Measurements from ENCODE around the gene ACTRT2. TPM values are rescaled to one million over a fixed set of nuclear protein-coding genes. Genes with fewer than 3 reads are reported as not detected.

Gene ACTRT2
- total RNA-seq, 1 experiment from 2014 or later: not detected

GRCh38 chr1:3011631-3012455 lies 9.4 kb upstream of the ACTRT2 start:
- Histone ChIP-seq H3K9ac (ENCODE audit: low read length) (no peak overlapping the region), H3K9me2 (replicated peaks; ENCODE audit: insufficient read depth, low read length) (no peaks in the 10 kb centered on the region), H3K4me3 (ENCODE audit: low read length) (no peak overlapping the region), H3K36me3 (ENCODE audit: insufficient read depth, low read length) (no peaks in the 10 kb centered on the region), H3K9me3 (ENCODE audit: low read length) (0 out of 2 replicates have a peak, but pooled peaks cover 3% of the 10 kb centered on the region), H3K4me1 (ENCODE audit: low read length) (no peaks in the 10 kb centered on the region), H3K4me2 (ENCODE audit: low read depth, low read length, poor library complexity, severe bottlenecking) (no peak overlapping the region), H3K27me3 (ENCODE audit: low read length) (no peaks in the 10 kb centered on the region), H4K20me1 (ENCODE audit: insufficient read depth, low read depth, low read length) (peaks cover 6% of the 10 kb centered on the region; the same call in 1 of the 2 replicates), H2AFZ (ENCODE audit: low read length) (no peak overlapping the region), H3K27ac (ENCODE audit: low read length) (no peak overlapping the region), H3K79me2 (ENCODE audit: low read length) (no peaks in the 10 kb centered on the region)
- DNase-seq: no peak

DNA sequence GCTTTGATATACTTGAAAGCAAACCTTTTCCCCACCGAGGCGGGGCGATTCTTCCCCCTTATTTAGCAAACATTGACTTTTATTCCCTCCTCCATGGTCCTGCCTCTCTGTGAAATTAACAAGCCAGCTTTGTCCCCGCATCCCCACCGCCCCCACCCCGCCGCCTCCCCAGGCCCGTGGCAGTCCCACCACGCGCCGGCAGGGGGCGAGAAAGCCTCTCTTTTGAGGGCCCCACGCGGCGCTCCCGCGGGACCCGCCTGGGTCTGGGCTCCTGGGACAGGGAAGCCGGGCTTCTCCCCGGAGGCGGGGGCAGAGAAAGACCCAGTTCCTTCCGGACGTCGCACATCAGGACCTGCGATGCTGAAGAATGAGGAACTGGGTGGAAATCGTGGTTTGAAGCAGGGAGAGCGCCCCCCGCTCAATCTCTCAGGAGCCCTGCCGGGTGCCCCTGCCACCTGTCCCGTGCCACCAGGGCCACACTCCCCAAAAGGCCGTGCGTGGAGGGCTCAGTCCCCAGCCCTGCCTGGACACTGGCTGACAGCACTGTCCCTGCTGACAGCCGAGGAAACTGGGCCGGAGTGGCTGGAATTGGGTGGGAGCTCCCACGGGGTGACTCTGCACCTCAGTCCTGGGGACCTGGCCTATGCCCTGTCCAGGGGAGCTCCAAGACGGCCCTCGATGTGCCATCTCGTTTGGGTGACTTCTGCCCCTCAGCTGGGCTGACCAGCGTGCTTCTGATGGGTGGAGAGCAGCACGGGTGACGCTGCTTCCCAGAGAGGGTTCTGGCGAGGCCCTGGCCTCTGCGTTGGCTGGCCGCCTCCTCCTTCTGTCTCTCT lies 8.6 kb upstream of the ACTRT2 start:
- Histone ChIP-seq H3K4me1 (ENCODE audit: low read length) (no peaks in the 10 kb centered on the region), H3K4me2 (ENCODE audit: low read depth, low read length, poor library complexity, severe bottlenecking) (no peak overlapping the region)
- DNase-seq: peak; percentile 72

GRCh38 chr1:3013371-3014049 lies 7.8 kb upstream of the ACTRT2 start:
- H3K27ac ChIP-seq (ENCODE audit: low read length): no peak overlapping the region
- no peak for DNase-seq
- H2AFZ ChIP-seq (ENCODE audit: low read length): no peak overlapping the region
- H3K4me3 ChIP-seq (ENCODE audit: low read length): no peak overlapping the region
- no peaks in the 10 kb centered on the region for H3K9me3 ChIP-seq (ENCODE audit: low read length)
- H3K4me2 ChIP-seq (ENCODE audit: low read depth, low read length, poor library complexity, severe bottlenecking): no peak overlapping the region
- no peaks in the 10 kb centered on the region for H3K79me2 ChIP-seq (ENCODE audit: low read length)
- no peaks in the 10 kb centered on the region for H3K9me2 ChIP-seq (replicated peaks; ENCODE audit: insufficient read depth, low read length)
- H3K9ac ChIP-seq (ENCODE audit: low read length): no peak overlapping the region
- no peaks in the 10 kb centered on the region for H3K36me3 ChIP-seq (ENCODE audit: insufficient read depth, low read length)
- no peaks in the 10 kb centered on the region for H3K4me1 ChIP-seq (ENCODE audit: low read length)
- peaks cover 6% of the 10 kb centered on the region; the same call in 1 of the 2 replicates for H4K20me1 ChIP-seq (ENCODE audit: insufficient read depth, low read depth, low read length)
- no peaks in the 10 kb centered on the region for H3K27me3 ChIP-seq (ENCODE audit: low read length)

More for the DNA sequence above, 8.6 kb upstream of the ACTRT2 start:
- Histone ChIP-seq H3K27ac (ENCODE audit: low read length) (no peak overlapping the region), H3K9ac (ENCODE audit: low read length) (no peak overlapping the region), H4K20me1 (ENCODE audit: insufficient read depth, low read depth, low read length) (peaks cover 6% of the 10 kb centered on the region; the same call in 1 of the 2 replicates), H3K4me3 (ENCODE audit: low read length) (no peak overlapping the region), H3K36me3 (ENCODE audit: insufficient read depth, low read length) (no peaks in the 10 kb centered on the region), H3K79me2 (ENCODE audit: low read length) (no peaks in the 10 kb centered on the region), H3K9me3 (ENCODE audit: low read length) (0 out of 2 replicates have a peak, but pooled peaks cover 3% of the 10 kb centered on the region), H3K27me3 (ENCODE audit: low read length) (no peaks in the 10 kb centered on the region), H3K9me2 (replicated peaks; ENCODE audit: insufficient read depth, low read length) (no peaks in the 10 kb centered on the region), H2AFZ (ENCODE audit: low read length) (no peak overlapping the region)

DNA sequence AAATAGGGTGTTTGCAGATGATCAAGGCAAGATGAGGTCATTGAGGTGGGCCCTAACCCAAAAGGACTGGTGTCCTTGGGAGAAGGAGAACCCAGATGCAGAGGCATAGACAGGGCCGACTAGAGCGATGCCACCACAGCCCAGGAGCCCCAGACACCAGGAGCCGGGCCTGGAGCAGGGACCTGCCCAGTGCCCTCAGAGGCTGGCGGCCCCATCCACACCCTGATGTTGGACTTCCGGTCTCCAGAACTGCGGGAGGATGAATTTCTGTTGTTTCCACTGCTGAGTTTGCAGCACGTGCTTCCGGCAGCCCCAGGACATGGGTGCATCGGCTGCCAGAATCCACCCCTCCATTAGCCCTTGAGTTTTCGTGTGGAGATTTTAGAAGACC lies 7.2 kb upstream of the ACTRT2 start:
- no peak overlapping the region for H3K9ac ChIP-seq (ENCODE audit: low read length)
- no peak overlapping the region for H2AFZ ChIP-seq (ENCODE audit: low read length)
- H3K79me2 ChIP-seq (ENCODE audit: low read length): no peaks in the 10 kb centered on the region
- H3K9me2 ChIP-seq (replicated peaks; ENCODE audit: insufficient read depth, low read length): no peaks in the 10 kb centered on the region
- no peak overlapping the region for H3K4me2 ChIP-seq (ENCODE audit: low read depth, low read length, poor library complexity, severe bottlenecking)
- no peaks in the 10 kb centered on the region for H3K27me3 ChIP-seq (ENCODE audit: low read length)
- H3K4me3 ChIP-seq (ENCODE audit: low read length): no peak overlapping the region
- H3K27ac ChIP-seq (ENCODE audit: low read length): no peak overlapping the region
- no peaks in the 10 kb centered on the region for H3K9me3 ChIP-seq (ENCODE audit: low read length)
- no peaks in the 10 kb centered on the region for H3K36me3 ChIP-seq (ENCODE audit: insufficient read depth, low read length)
- peaks cover 6% of the 10 kb centered on the region; the same call in 1 of the 2 replicates for H4K20me1 ChIP-seq (ENCODE audit: insufficient read depth, low read depth, low read length)
- no peaks in the 10 kb centered on the region for H3K4me1 ChIP-seq (ENCODE audit: low read length)
- peak; percentile 2 for DNase-seq

DNA sequence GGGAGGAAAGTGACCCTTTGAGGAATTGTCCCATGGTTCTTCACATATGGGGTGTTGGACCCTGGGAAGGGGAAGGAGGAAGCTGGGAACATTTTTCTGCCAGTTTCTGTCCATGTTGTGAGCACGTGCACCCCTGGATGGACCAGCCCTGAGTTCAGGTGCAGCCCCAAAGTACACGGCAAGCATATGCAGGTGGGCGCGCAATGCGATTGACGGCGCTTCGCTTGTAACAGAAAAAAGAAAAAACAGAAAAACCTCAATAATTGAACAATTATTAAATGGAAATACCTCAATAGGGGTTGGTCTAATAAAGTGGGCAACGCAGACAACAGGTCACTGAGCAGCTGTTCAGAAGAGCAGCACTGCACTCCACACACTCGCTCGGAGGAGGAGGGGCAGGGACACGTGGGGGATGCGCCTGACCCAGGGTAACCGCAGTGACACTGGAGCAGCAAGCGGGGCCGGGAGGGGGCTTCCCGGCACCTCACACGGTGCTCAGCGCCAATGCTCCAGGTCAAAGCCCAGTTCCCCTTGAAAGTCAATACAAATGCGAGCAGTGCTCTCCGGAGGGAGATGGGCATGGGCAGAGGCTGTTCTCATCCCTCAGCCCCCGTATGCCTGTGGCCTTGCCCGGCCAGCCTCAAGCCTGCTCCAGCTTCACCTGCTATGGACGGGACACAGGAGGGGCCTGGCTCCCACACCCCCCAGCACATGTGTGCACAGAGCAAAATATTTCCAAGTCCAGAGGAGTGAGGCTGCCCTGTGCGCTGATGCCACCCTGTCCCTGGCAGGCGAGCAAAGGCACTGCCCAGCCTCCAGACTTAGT lies 6.6 kb upstream of the ACTRT2 start:
- H2AFZ ChIP-seq (ENCODE audit: low read length): no peak overlapping the region
- no peak overlapping the region for H3K4me3 ChIP-seq (ENCODE audit: low read length)
- peaks cover 6% of the 10 kb centered on the region; the same call in 1 of the 2 replicates for H4K20me1 ChIP-seq (ENCODE audit: insufficient read depth, low read depth, low read length)
- no peak overlapping the region for H3K27ac ChIP-seq (ENCODE audit: low read length)
- no peaks in the 10 kb centered on the region for H3K9me2 ChIP-seq (replicated peaks; ENCODE audit: insufficient read depth, low read length)
- H3K27me3 ChIP-seq (ENCODE audit: low read length): no peaks in the 10 kb centered on the region
- no peaks in the 10 kb centered on the region for H3K79me2 ChIP-seq (ENCODE audit: low read length)
- no peaks in the 10 kb centered on the region for H3K9me3 ChIP-seq (ENCODE audit: low read length)
- H3K4me2 ChIP-seq (ENCODE audit: low read depth, low read length, poor library complexity, severe bottlenecking): no peak overlapping the region
- H3K9ac ChIP-seq (ENCODE audit: low read length): no peak overlapping the region
- H3K36me3 ChIP-seq (ENCODE audit: insufficient read depth, low read length): no peaks in the 10 kb centered on the region
- peak; percentile 27 for DNase-seq
- H3K4me1 ChIP-seq (ENCODE audit: low read length): no peaks in the 10 kb centered on the region

DNA sequence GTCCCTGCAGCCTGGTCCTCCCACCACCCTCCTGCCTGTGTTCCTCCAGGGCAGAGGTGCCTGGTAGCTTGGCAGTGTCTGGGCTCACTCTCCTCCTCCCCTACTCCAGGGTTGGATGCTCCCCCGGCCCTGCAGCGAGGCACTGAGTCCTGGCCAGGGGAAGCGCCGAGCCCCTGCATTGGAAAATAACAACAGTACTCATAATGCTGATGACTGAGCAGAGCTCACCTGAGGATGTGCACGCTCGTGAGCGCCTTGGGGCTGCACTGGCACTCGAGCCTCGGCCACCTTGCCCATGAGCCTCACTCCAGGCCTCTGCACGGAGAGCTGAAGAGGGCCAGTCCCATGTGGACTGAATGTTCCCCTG lies 6.0 kb upstream of the ACTRT2 start:
- Histone ChIP-seq H3K27me3 (ENCODE audit: low read length) (no peaks in the 10 kb centered on the region), H3K9me2 (replicated peaks; ENCODE audit: insufficient read depth, low read length) (no peaks in the 10 kb centered on the region), H4K20me1 (ENCODE audit: insufficient read depth, low read depth, low read length) (peaks cover 6% of the 10 kb centered on the region; the same call in 1 of the 2 replicates), H2AFZ (ENCODE audit: low read length) (no peak overlapping the region), H3K4me1 (ENCODE audit: low read length) (no peaks in the 10 kb centered on the region), H3K9me3 (ENCODE audit: low read length) (no peaks in the 10 kb centered on the region), H3K36me3 (ENCODE audit: insufficient read depth, low read length) (no peaks in the 10 kb centered on the region), H3K27ac (ENCODE audit: low read length) (no peak overlapping the region), H3K9ac (ENCODE audit: low read length) (no peak overlapping the region), H3K4me3 (ENCODE audit: low read length) (no peak overlapping the region), H3K79me2 (ENCODE audit: low read length) (no peaks in the 10 kb centered on the region), H3K4me2 (ENCODE audit: low read depth, low read length, poor library complexity, severe bottlenecking) (no peak overlapping the region)
- no peak for DNase-seq

DNA sequence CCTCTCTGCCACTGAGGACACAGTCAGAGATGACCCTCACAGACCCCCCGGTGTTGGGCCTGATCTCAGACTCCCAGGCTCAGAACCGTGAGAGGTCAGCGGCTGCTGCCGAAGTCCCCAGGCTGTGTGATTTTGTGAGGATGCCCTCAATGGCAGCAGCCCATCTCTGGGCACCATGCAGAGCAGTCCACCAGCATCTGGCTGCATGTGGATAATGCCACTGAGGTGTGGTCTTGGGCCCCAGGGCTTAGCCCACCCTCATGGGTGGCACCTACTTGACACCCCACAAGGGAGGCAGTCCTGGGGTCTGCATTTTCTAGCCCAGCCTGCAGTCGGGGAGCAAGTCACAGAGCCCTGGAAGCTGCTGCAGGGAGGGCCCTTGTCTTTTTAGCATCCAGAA lies 5.5 kb upstream of the ACTRT2 start:
- no peaks in the 10 kb centered on the region for H3K4me1 ChIP-seq (ENCODE audit: low read length)
- H3K4me3 ChIP-seq (ENCODE audit: low read length): no peak overlapping the region
- peaks cover 6% of the 10 kb centered on the region; the same call in 1 of the 2 replicates for H4K20me1 ChIP-seq (ENCODE audit: insufficient read depth, low read depth, low read length)
- no peaks in the 10 kb centered on the region for H3K79me2 ChIP-seq (ENCODE audit: low read length)
- DNase-seq: no peak
- no peaks in the 10 kb centered on the region for H3K36me3 ChIP-seq (ENCODE audit: insufficient read depth, low read length)
- H3K9ac ChIP-seq (ENCODE audit: low read length): no peak overlapping the region
- no peak overlapping the region for H2AFZ ChIP-seq (ENCODE audit: low read length)
- no peaks in the 10 kb centered on the region for H3K27me3 ChIP-seq (ENCODE audit: low read length)
- no peaks in the 10 kb centered on the region for H3K9me3 ChIP-seq (ENCODE audit: low read length)
- H3K4me2 ChIP-seq (ENCODE audit: low read depth, low read length, poor library complexity, severe bottlenecking): no peak overlapping the region
- H3K9me2 ChIP-seq (replicated peaks; ENCODE audit: insufficient read depth, low read length): no peaks in the 10 kb centered on the region
- no peak overlapping the region for H3K27ac ChIP-seq (ENCODE audit: low read length)
